BE2C (cell line): ENCODE data around the gene PGRMC1. TPM values are rescaled to one million over a fixed set of nuclear protein-coding genes. Genes with fewer than 3 reads are reported as not detected.

Source experiments
- DNase-seq: peaks from one replicate; pipeline ENCODE4 v3.0.0-alpha.2; 2020
- H3K27me3 ChIP-seq: fragments of 250-450 bp; sonication (Bioruptor Pico); 2 replicates; pipeline ENCODE4 v1.5.1; 2020; ENCODE audit warnings: mild to moderate bottlenecking
- H3K36me3 ChIP-seq: fragments of 250-450 bp; sonication (Bioruptor Pico); 2 replicates; pipeline ENCODE4 v1.5.1; 2020; ENCODE audit warnings: mild to moderate bottlenecking
- H3K4me1 ChIP-seq: fragments of 250-450 bp; sonication (Bioruptor Pico); 2 replicates; pipeline ENCODE4 v1.5.1; 2020
- H3K4me3 ChIP-seq: 2 replicates; pipeline ENCODE4 v1.5.1; 2011; ENCODE audit warnings: low read depth, low read length
- H3K9me3 ChIP-seq: fragments of 250-450 bp; sonication (Bioruptor Pico); 2 replicates; pipeline ENCODE4 v1.5.1; 2020
- CTCF ChIP-seq: IDR thresholded peaks from 2 replicates; pipeline ENCODE4 v1.5.1; 2012; ENCODE audit warnings: mild to moderate bottlenecking, low read depth, low read length
- polyA plus RNA-seq: library from polyadenylated mRNA; unstranded; fragments of >200 nt; gene quantifications from one replicate; pipeline ENCODE4 v1.2.1, GENCODE V29; 2012; ENCODE audit warnings: low read depth, missing spikeins; ENCODE audit not compliant: insufficient read length, insufficient read depth

The PGRMC1 gene
- polyA plus RNA-seq = 58.5 TPM

- DNase-seq = peak; percentile 83
- TF ChIP-seq CTCF = no peak
- H3K4me3 ChIP-seq = peak within 1 kb of the TSS; percentile 77
- peaks cover 4% of the 10 kb centered on the region; the same call in 1 of the 2 replicates for H3K27me3 ChIP-seq
- H3K4me1 ChIP-seq = no peaks in the 10 kb centered on the region
- no peaks in the 10 kb centered on the region for H3K9me3 ChIP-seq
- H3K36me3 ChIP-seq = no peaks in the 10 kb centered on the region
Measured at GRCh38 chrX:119235872-119236622, at the start of gene PGRMC1. Gene PGRMC1, plus strand, starts transcription at chrX:119236285. Its CDS starts 79 bp downstream, at chrX:119236364.

- no peaks in the 10 kb centered on the region for H3K27me3 ChIP-seq
- H3K4me1 ChIP-seq = no peaks in the 10 kb centered on the region
- no peak overlapping the region for H3K4me3 ChIP-seq
- H3K36me3 ChIP-seq = no peaks in the 10 kb centered on the region
- H3K9me3 ChIP-seq = no peaks in the 10 kb centered on the region
- TF ChIP-seq CTCF = no peak
- no peak for DNase-seq
Measured at GRCh38 chrX:119186763-119187162, 49.3 kb upstream of the PGRMC1 start.

GRCh38 chrX:119187298-119187697 lies 48.8 kb upstream of the PGRMC1 start:
- H3K9me3 ChIP-seq = no peaks in the 10 kb centered on the region

GRCh38 chrX:119189115-119189514 lies 47.0 kb upstream of the PGRMC1 start:
- H3K27me3 ChIP-seq = no peaks in the 10 kb centered on the region
- H3K36me3 ChIP-seq = no peaks in the 10 kb centered on the region
- no peaks in the 10 kb centered on the region for H3K9me3 ChIP-seq
- no peak overlapping the region for H3K4me3 ChIP-seq
- no peak for DNase-seq
- H3K4me1 ChIP-seq = no peaks in the 10 kb centered on the region
- TF ChIP-seq CTCF = no peak

More at GRCh38 chrX:119187298-119187697, 48.8 kb upstream of the PGRMC1 start:
- no peak for DNase-seq
- TF ChIP-seq CTCF = no peak
- H3K27me3 ChIP-seq = no peaks in the 10 kb centered on the region
- H3K4me1 ChIP-seq = no peaks in the 10 kb centered on the region
- H3K36me3 ChIP-seq = no peaks in the 10 kb centered on the region
- H3K4me3 ChIP-seq = no peak overlapping the region

GRCh38 chrX:119189595-119189994 lies 46.5 kb upstream of the PGRMC1 start:
- no peaks in the 10 kb centered on the region for H3K36me3 ChIP-seq
- no peak for TF ChIP-seq CTCF

GRCh38 chrX:119190091-119190681 lies 45.9 kb upstream of the PGRMC1 start:
- Histone ChIP-seq H3K4me1 (no peaks in the 10 kb centered on the region), H3K9me3 (no peaks in the 10 kb centered on the region), H3K4me3 (no peak overlapping the region), H3K27me3 (no peaks in the 10 kb centered on the region), H3K36me3 (no peaks in the 10 kb centered on the region)
- DNase-seq = no peak
- TF ChIP-seq CTCF = no peak

More at GRCh38 chrX:119189595-119189994, 46.5 kb upstream of the PGRMC1 start:
- Histone ChIP-seq H3K9me3 (no peaks in the 10 kb centered on the region), H3K4me1 (no peaks in the 10 kb centered on the region), H3K4me3 (no peak overlapping the region), H3K27me3 (no peaks in the 10 kb centered on the region)
- DNase-seq = no peak
